Urothelium cell line (cell line): ENCODE measurements around the gene HLA-DOA.

ENCODE experiments used
- DNase-seq: peaks from one replicate; pipeline ENCODE4 v3.0.0; 2011; ENCODE audit warnings: low spot score, mixed read lengths
- FAIRE-seq: peaks from 2 replicates; lab custom pipeline; 2011; peaks lifted over from hg19 to GRCh38; lab: Jason Lieb, UNC

The HLA-DOA gene

DNA sequence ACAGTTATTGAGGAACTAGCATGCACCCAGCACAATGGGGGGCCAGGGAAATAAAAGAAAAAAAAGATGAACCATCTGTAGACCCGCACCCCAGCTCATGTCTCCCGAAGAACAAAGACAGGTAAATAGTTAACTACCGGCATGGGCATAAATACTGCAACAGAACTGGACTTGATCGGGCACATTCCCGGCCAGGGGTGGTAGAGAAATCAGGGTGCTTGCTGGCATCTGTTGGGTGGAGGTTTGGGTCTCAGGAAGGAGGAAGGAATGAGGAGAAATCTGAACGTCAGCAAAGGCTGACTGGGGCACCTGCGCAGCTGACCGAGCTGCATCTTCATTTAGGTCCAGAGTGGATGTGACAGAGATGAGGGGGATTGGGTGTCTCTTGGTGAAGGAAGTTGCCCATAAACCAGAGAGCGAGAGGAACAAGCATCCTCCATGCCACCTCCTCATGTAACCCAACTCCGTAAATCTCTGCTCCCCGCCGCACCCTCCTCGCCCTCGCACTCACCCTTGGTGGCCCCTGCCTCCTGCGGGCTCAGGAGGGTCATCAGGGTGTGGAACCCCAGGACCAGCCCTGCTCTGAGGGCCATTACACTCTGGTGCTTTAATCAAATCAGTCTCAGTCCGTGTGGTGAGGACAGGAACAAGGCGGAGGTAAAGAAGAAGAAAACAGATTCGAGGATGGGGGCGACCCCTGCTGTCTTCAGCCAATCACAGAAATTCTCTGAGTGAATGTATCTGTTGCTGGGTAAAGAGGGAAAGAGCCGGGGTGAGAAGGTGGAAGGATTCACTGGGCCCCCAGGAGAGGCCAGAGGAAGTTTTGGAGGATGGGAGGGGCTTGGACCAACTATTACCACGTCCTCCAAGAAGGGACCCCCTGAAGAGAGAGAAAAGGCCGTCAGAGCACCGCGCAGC lies at the start of gene HLA-DOA:
Gene HLA-DOA (minus strand): TSS at position 648 of the 918 bp plus-strand sequence.
- no peak for FAIRE-seq
- peak; percentile 38 for DNase-seq

DNA sequence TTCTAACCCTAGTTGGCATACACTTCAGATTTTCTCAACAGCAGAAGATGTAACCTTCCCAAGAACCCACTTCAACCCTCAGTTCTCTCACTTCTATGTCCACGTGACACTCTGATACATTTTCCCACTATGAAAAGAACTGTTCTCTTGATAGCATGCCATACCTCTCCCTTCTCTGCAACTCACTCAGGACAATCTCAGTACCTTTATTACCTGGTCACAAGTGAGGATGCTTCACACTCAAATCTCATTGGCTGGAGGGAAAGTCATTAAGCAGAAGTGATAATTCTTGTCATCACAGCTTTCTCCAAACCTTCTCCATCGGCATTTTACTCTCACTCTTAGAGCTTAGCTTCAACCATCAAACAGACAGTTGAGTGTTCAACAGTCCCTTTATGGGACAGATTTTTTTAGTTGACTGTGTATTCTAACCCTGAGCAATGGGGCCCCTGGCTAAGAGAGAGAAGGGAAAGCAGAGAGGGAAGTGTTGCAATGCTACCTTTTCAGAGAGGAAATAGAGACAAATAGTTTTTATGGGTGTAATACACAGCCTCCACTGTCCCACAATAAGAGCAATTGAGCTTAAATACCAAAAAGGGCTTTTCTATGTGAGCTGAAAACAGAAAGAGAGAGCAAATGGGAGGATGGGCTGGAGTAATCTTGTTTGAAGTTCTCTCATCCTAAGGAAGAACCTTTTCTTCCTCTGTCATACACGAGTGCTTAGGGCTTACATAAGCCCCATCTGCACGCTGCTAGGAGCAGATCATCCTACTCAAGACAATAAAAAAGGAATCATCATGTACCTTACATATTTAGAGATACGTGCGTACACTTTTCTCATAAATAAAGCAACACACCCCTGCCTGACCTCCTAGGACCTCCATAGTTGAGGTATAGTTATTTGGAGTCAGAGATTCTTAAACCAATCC lies 48.1 kb upstream of the HLA-DOA start:
- DNase-seq (no peak), FAIRE-seq (no peak)

DNA sequence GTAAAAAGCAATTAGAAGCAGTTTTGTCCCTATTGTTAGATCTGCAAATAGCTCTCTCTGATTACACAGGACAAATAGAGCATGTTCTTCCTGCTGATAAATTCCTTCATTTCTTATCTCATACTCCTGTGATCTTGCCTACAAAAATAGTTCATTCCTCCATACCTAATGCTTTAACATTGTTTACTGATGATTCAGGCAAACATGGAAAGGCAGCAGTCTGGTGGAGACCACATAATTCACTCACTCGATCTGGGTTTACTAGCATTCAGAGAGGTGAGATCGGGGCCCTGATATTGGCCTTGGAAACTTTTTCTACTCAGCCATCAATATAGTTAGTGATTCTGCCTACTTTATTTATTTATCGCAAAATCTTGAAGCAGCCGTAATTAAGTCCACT lies 43.8 kb upstream of the HLA-DOA start:
- DNase-seq: no peak
- FAIRE-seq: no peak

DNA sequence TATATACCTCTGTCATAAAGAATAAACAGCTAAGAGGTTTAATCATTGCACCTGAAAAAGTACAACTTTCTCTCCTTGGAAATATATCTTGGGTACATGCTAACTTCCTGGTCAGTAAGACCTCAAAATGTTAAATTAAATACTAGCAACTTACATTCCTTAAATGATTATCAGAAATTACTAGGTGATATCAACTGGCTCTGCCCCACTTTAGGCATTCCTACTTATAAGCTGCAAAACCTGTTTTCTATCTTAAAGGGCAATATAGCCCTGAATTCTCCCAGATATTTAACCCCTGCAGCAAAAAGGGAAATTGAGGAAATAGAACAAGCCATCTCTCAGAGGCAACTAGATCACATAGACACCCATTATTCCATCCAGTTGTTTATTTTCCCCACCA lies 43.2 kb upstream of the HLA-DOA start:
- DNase-seq (no peak), FAIRE-seq (no peak)

DNA sequence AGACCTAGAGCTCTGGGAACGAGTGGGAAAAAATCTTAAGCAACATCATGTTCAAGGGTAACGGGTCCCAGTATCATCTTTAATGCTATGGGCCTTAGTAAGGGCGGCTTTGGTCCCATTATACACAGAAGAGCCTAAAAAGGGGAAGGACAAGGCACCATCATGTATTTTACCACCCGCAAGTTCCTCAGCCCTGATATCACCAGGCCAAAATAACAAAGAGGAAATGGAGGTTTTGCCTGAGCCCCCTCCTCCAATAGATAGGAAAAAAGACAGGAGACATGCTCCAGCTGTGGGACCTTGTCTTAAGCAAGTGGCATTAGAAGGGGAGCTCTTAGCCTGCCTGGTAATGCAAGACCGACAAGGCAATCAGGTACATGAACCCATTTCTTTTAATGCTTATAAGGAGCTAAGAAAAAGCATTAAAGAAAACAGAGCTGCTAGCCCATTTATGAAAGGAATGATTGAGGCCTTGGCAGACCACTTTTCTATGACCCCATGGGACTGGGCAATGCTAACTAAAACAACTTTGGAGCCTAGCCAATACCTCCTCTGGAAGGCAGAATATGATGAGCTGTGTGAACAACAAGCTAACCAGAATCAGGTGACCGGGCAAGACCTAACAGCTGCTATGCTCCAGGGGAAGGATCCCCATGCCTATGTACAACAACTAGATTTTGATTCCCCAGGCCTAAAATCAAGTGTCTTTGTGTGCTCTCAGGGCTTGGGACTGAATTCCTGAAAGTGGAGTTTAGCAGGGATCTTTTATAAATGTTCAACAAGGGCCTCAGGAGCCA lies 40.8 kb upstream of the HLA-DOA start:
- DNase-seq: no peak
- FAIRE-seq: no peak

DNA sequence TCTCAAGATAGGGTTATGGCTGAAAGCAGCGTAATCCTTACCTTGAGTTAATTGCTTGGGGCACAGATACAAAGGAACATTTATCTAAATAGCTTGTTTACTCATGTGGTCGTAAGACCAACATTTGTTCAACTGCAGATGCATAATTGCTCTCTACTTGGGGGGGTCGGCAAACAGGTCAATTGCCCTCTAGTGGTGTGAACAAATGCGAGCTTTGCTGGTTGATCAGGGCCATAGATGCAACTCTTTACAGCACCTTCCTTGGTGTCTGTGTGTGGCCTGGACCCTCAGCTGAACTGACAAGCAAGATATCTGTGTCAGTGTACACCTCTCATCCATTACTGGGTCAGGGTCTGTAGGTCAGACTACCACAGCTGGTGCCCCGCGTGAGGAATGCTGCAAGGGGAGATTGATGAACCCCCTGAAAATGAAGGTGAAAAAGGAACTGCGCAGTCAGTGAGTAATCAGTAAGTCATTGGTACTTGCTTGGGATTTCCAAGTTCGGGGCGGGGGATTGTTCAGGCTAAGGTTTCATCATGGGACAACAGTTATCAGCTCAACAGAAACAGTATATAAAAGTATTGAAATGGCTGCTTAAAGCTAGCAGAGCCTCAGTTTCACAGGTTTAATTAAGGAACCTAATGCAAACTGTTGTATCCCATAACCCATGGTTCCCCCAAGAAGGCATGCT lies 40.1 kb upstream of the HLA-DOA start:
- FAIRE-seq: no peak
- DNase-seq: no peak

DNA sequence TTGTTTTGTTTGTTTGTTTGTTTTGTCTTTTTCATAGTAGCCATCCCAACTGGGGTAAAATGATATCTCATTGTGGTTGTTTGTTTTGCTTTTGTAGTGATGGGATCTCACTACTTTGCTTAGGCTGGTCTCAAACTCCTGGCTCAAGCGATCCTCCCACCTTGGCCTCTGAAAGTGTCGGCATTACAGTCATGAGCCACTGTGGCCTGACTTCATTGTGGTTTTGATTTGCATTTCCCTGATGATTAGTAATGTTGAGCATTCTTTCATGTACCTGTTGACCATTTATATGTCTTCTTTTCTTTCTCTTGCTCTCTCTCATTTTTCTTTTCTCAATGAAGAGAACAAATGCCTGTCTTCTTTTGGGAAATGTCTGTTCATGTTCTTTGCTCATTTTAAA lies 30.8 kb upstream of the HLA-DOA start:
- no peak for FAIRE-seq
- no peak for DNase-seq

DNA sequence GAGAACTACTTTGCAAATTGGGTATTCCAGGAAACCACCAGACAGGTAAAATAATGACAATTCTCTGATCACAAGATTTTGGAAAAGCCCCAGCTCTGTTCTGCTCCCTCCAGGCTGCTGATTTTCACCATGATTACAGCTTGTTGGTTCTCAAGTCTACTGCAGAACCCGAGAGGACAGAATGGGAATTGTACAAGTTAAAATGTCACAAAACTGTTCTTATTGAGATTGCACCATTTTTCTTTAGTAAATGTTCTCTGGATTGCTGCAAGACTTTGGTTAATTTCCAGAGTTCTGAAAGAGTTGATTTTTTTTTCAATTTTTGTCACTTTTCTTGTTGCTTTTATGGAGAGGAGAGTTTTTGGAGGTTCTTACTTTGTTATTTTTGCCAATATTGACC lies 27.1 kb upstream of the HLA-DOA start:
- DNase-seq: no peak
- FAIRE-seq: no peak

DNA sequence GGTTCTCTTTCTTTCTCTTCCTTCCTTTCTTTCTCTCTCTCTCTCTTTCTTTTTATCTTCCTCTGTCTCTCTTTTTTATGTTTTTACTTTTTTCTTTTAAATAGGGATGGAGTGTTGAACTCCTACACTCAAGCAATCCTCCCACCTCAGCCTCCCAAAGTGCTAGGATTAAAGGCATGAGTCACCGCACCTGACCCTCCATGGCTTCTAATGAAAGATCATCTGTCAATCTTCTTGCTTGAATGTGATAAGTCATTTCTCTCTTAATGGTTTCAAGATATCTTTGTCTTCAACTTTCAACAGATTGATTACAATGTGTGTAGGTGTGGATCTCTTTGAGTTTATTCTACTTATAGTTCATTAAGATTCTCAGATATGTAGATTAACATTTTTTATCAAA lies 25.2 kb upstream of the HLA-DOA start:
- no peak for FAIRE-seq
- DNase-seq: no peak

DNA sequence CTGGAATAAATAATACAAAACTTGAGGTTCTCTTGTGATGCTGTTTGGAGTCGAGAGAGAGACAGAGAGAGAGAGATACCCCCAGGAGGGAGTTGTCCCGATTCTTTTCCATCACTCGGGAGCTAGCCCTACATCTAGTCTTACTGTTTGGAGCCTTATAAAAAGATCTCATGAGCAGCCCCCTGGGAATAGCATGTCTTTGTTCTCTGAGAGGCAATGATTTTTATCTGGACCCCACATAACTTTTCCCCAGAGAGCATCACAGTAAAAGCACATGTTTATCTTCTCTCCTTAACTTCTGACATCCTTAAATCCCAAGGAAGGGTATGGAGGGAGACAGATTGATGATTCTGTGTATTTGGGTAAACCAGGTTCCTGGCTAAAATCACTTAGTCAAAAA lies 20.9 kb upstream of the HLA-DOA start:
- no peak for FAIRE-seq
- DNase-seq: no peak

DNA sequence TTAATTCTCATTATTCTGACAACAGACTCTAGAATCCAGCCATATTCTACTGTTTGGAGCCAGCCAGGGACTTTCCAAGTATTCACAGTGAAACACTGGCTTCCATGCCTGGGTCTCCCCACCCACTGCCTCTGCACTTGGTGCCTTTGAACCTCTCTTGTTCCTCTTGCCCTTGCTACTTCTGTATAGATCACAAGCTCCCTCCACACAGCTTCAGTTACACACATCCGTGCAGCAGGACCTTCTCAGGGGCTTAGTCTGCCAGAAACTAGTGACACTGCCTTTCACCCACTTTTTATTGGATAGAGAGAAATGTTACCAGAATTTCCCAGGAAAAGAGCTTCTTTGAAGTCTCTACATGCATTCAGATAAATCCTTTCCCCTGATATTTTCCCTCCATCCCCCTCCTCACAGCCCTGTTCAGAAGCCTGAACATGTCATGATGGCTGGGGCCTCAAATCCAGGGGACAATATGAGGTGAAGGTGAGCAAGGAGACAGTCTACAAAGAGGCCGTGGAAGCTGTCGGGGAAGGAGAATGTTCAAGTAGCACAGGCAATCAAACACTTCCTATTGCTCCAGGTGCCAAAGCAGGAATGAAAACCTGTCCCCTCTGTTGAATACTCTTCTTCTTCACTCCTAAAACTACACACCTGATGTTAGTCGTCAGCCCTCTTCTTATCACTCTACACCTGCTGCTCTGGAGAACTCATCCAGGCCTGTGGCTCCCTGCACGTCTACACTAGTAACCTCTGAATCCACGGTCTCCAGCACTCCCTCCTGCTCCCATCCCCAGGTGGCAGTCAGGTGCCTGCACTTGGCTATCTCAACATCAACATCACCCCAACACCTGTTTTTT lies 20.2 kb upstream of the HLA-DOA start:
- FAIRE-seq (no peak), DNase-seq (no peak)

DNA sequence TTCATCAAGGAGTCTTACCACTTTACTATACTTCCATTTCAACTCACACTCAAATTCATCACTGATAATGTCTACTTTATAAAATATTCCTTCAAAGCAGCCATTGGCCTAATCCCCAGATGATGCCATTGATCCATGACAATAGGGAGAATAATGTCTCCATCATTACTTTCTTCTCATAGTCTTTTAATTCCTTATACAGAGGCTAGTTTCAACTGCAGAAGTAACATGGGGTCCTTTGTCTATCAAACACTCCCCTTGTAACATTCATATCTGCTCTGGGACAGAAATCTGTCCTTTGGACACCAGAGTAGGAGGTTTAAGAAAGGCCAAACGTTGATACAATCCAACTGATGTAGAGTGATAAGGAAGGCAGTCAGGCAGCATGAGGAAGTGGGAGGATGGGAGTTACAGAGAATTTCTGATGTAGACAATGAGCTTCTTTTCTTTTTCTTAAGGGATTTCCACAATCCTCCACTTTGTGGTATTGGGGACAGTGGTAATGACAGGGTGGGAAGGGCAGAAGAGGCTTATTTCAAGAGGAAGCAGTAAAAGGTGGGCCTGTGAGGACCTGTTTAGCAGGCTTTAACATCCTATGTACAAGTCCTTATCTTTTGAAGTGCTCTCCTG lies 18.9 kb upstream of the HLA-DOA start:
- DNase-seq: no peak
- no peak for FAIRE-seq

DNA sequence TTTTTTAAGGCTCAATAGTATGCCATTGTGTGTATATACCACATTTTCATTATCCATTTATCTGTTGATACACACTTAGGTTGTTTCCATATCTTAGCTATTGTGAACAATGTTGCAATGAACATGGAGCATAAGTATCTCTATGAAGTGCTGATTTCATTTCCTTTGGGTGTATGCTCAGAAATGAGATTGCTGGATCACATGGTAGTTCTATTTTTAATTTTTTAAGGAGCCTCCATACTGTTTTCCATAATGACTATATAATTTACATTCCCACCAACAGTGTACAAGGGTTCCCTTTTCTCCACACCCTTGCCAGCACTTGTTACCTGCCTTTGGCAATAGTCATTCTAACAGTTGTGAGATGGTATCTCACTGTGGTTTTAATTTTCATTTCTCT lies 15.1 kb upstream of the HLA-DOA start:
- no peak for DNase-seq
- no peak for FAIRE-seq

DNA sequence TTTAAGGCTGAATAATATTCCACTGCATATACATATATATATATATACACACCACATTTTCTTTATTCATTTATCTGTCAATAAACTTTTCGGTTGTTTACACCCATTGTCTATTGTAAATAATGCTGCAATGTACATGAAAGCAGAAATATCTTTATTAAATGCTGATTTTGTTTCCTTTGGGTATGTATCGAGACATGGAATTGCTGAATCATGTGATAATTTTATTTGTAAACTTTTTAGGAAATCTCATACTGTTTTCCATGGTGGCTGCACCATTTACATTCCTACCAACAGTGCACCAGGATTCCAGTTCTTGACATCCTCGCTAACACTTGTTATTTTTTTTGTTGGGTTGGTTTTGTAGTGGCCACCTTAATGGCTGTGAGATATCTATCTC lies 14.1 kb upstream of the HLA-DOA start:
- no peak for FAIRE-seq

DNA sequence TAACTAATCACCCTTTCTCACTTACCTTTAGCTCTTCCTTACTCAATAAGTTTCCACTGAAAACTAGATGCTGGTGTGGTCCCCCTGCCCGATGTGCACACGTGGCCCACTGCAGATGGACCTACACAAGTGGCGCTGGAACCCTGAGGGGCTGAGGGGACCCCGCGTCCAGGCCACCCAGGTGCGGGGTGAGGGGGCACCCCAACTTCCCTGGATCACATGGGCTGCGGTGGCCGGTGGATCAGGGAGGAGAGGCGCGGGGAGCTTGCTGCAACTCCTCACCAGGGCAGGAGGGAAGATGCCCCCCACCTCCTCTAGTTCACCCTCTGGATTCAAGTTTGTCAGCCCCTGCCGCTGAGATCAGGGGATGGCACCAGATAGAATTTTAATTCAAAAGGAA lies 12.5 kb upstream of the HLA-DOA start:
- FAIRE-seq: no peak
- DNase-seq: no peak

More for the DNA sequence above, 14.1 kb upstream of the HLA-DOA start:
- no peak for DNase-seq

DNA sequence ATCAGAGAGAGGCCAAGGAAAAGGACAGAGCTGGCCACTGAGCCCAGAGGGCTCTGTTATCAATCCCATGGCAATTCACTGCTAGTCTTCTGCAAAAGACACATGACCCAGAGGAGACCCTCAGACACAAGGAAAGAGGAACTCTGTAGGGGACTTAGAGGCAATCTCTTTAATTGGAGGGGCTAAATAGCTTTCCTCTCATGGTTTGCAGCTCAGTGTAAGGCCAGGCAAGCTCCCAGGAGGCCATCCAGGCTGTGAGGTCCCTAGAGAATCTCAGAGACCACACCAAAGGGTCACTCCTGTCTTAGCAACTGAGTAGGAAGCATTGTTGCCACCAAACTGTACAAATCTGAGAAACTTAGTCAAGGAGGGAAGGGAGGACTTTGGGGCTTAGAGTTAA lies 10.0 kb upstream of the HLA-DOA start:
- FAIRE-seq (no peak), DNase-seq (no peak)

DNA sequence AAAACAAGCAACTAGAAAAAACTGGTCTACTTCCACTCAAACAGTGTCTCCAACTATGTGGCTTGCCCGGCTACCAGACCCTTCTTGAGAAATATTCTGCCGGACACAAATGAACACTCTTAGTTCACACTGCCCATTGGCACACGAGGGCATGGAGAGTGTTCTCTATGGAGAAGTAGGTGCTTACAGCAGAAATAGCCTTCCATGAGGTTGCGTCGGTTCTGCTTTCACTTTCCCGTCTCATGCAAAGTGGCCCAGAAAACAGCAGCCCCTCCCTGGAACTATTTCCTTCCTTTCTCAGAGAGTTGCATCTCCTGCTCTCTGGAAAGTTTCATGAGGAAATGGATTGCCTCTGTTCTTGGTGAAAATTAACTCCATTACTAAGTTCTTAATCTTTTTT lies 9.5 kb upstream of the HLA-DOA start:
- FAIRE-seq (no peak), DNase-seq (peak; percentile 39)

DNA sequence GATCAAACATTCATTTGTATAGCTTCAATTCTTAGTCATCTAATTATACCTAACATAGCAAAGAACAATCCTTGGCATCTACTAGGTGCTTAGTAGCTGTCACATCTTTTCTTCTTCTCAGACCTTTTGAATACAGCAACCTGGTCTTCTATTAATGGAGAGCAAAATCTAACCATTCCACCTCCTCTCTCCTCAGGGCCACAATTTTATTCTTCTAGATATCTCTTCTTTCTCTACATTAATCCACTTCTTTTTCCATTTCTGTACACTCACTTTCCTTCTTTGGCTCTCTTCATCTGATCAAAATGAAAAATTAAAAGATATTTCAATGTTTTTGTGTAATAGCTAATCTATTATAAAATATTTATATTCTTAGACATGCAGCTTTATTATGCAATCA lies 9.0 kb upstream of the HLA-DOA start:
- DNase-seq: no peak
- FAIRE-seq: no peak
